IMR-90 (cell line): ENCODE measurements around the gene EMCN. TPM values are rescaled to one million over a fixed set of nuclear protein-coding genes. Genes with fewer than 3 reads are reported as not detected.

ENCODE experiments used
- ATAC-seq: fragments of 200-7000 bp; cut with Tn5 transposase; 2 replicates; pipeline ENCODE4 v1.9.1; 2020; ENCODE audit warnings: low read depth, mild to moderate bottlenecking, moderate library complexity
- BruUV-seq: library from RNA; stranded (reverse); fragments of 400-500 nt; replicated peaks from 2 replicates; lab custom pipeline; 2021; lab: Mats Ljungman, UMichigan
- CTCF ChIA-PET: fragments of 300-600 bp; formaldehyde crosslinking; extraction: SDS; loops from one replicate; lab custom pipeline; 2021; ENCODE audit warnings: antibody characterized with exemption; lab: Yijun Ruan, JAX
- POLR2A ChIA-PET: fragments of 300-600 bp; sonication (Branson Sonifier 250); formaldehyde crosslinking; loops from one replicate; lab custom pipeline; 2022; ENCODE audit warnings: antibody characterized with exemption; ENCODE audit not compliant: unreplicated experiment; lab: Charles Lee
- DNase-seq: peaks from one replicate; pipeline ENCODE4 v3.0.0; 2013
- H2AFZ ChIP-seq: replicated peaks from 2 replicates; pipeline ENCODE3; 2013; ENCODE audit warnings: low read length, mild to moderate bottlenecking; ENCODE audit not compliant: poor library complexity
- H2AK5ac ChIP-seq: 2 replicates; pipeline ENCODE4 v1.6.1; 2013; ENCODE audit warnings: low read depth, low read length, inconsistent platforms
- H2AK9ac ChIP-seq: replicated peaks from 2 replicates; pipeline ENCODE3; 2013; ENCODE audit warnings: mild to moderate bottlenecking, low read depth, low read length, moderate library complexity; ENCODE audit not compliant: poor library complexity
- H2BK120ac ChIP-seq: 2 replicates; pipeline ENCODE4 v1.6.1; 2013; ENCODE audit warnings: low read depth, low read length, inconsistent platforms
- H2BK15ac ChIP-seq: 3 replicates; pipeline ENCODE4 v1.6.1; 2013; ENCODE audit warnings: low read depth, low read length, inconsistent platforms
- H2BK20ac ChIP-seq: 2 replicates; pipeline ENCODE4 v1.6.1; 2013; ENCODE audit warnings: low read depth, mild to moderate bottlenecking, inconsistent platforms, low read length, moderate library complexity
- H2BK5ac ChIP-seq: 2 replicates; pipeline ENCODE4 v1.6.1; 2013; ENCODE audit warnings: mild to moderate bottlenecking, low read depth, low read length, inconsistent platforms; ENCODE audit not compliant: poor library complexity, severe bottlenecking
- H3K14ac ChIP-seq: replicated peaks from 2 replicates; pipeline ENCODE4 v1.6.1; 2013; ENCODE audit warnings: low read depth, low read length, inconsistent platforms
- H3K18ac ChIP-seq: 2 replicates; pipeline ENCODE4 v1.6.1; 2013; ENCODE audit warnings: low read depth, low read length, control low read depth
- H3K23ac ChIP-seq: 2 replicates; pipeline ENCODE4 v1.6.1; 2013; ENCODE audit warnings: low read depth, low read length, inconsistent platforms
- H3K27ac ChIP-seq: 2 replicates; pipeline ENCODE4 v1.5.1; 2013; ENCODE audit warnings: mild to moderate bottlenecking, control low read depth, low read length; ENCODE audit not compliant: insufficient read depth
- H3K27me3 ChIP-seq: 2 replicates; pipeline ENCODE4 v1.6.1; 2013; ENCODE audit warnings: low read length; ENCODE audit not compliant: control insufficient read depth, insufficient read depth
- H3K36me3 ChIP-seq: 2 replicates; pipeline ENCODE4 v1.6.1; 2013; ENCODE audit warnings: low read length, mixed read lengths; ENCODE audit not compliant: control insufficient read depth, insufficient read depth
- H3K4ac ChIP-seq: 2 replicates; pipeline ENCODE4 v1.6.1; 2013; ENCODE audit warnings: low read depth, low read length, inconsistent platforms
- H3K4me1 ChIP-seq: 2 replicates; pipeline ENCODE4 v1.6.1; 2013; ENCODE audit warnings: low read length, mixed read lengths; ENCODE audit not compliant: control insufficient read depth, insufficient read depth
- H3K4me2 ChIP-seq: 2 replicates; pipeline ENCODE4 v1.6.1; 2013; ENCODE audit warnings: low read depth, mild to moderate bottlenecking, control low read depth, low read length, moderate library complexity
- H3K4me3 ChIP-seq: 2 replicates; pipeline ENCODE4 v1.5.1; 2013; ENCODE audit warnings: low read depth, mild to moderate bottlenecking, control low read depth, low read length, moderate library complexity; ENCODE audit not compliant: insufficient read depth
- H3K56ac ChIP-seq: 2 replicates; pipeline ENCODE4 v1.6.1; 2013; ENCODE audit warnings: low read length, inconsistent platforms; ENCODE audit not compliant: insufficient read depth; ENCODE audit errors: extremely low read depth
- H3K79me1 ChIP-seq, 2 experiments: 2 replicates each; pipeline ENCODE4 v1.6.1; 2013; ENCODE audit warnings: low read length in 2 of 2, inconsistent platforms in 1 of 2, low read depth in 1 of 2
- H3K9ac ChIP-seq: 2 replicates; pipeline ENCODE4 v1.6.1; 2013; ENCODE audit warnings: low read depth, low read length, control low read depth
- H3K9me1 ChIP-seq: 2 replicates; pipeline ENCODE4 v1.6.1; 2013; ENCODE audit warnings: low read length, inconsistent platforms; ENCODE audit not compliant: insufficient read depth
- H3K9me3 ChIP-seq: 2 replicates; pipeline ENCODE4 v1.6.1; 2013; ENCODE audit warnings: low read length; ENCODE audit not compliant: control insufficient read depth, insufficient read depth
- H4K20me1 ChIP-seq: 2 replicates; pipeline ENCODE4 v1.6.1; 2013; ENCODE audit warnings: low read length, inconsistent platforms; ENCODE audit not compliant: insufficient read depth
- H4K5ac ChIP-seq: 2 replicates; pipeline ENCODE4 v1.6.1; 2013; ENCODE audit warnings: mild to moderate bottlenecking, low read depth, low read length, control low read depth
- H4K8ac ChIP-seq, 2 experiments: 2 replicates each; pipeline ENCODE4 v1.6.1; 2013; ENCODE audit warnings: low read depth in 2 of 2, low read length in 2 of 2, control low read depth in 1 of 2, inconsistent platforms in 1 of 2
- H4K91ac ChIP-seq: 2 replicates; pipeline ENCODE4 v1.6.1; 2013; ENCODE audit warnings: low read depth, low read length, inconsistent platforms; ENCODE audit not compliant: insufficient read depth
- CEBPB ChIP-seq: IDR thresholded peaks from 2 replicates; pipeline ENCODE4 v1.6.1; 2012; ENCODE audit warnings: low read depth, low read length, improper control_type of control experiment
- CHD1 ChIP-seq: IDR thresholded peaks from 2 replicates; pipeline ENCODE4 v1.6.1; 2012; ENCODE audit warnings: low read depth, low read length, improper control_type of control experiment
- FOS ChIP-seq: fragments of 150-350 bp; IDR thresholded peaks from 2 replicates; pipeline ENCODE4 v1.6.1; 2016; ENCODE audit warnings: low read depth, low read length
- MAFK ChIP-seq: IDR thresholded peaks from 2 replicates; pipeline ENCODE4 v1.6.1; 2012; ENCODE audit warnings: low read depth, low read length, improper control_type of control experiment
- MAZ ChIP-seq: IDR thresholded peaks from 2 replicates; pipeline ENCODE4 v1.6.1; 2012; ENCODE audit warnings: low read depth, mild to moderate bottlenecking, low read length, improper control_type of control experiment, moderate library complexity, borderline replicate concordance
- RFX5 ChIP-seq: IDR thresholded peaks from 2 replicates; pipeline ENCODE4 v1.8.0; 2012; ENCODE audit warnings: low read depth, mild to moderate bottlenecking, low read length, moderate library complexity
- SMC3 ChIP-seq: fragments of 150-350 bp; IDR thresholded peaks from 2 replicates; pipeline ENCODE4 v1.6.1; 2016; ENCODE audit warnings: low read depth, mild to moderate bottlenecking, antibody characterized with exemption, low read length, moderate library complexity
- WGBS, 2 experiments: methylation state at CpG; one replicate each; pipeline versions ENCODE4 v1.1.5 to v1.1.7; 2013; ENCODE audit warnings: missing lambda C conversion rate in 2 of 2; ENCODE audit not compliant: insufficient read length in 1 of 2; ENCODE audit errors: extremely low coverage in 2 of 2; 5-methylcytosine and 5-hydroxymethylcytosine counted together
- dilution Hi-C: fragments of 300-500 bp; cut with HindIII; formaldehyde crosslinking; loops from one replicate; pipeline ENCODE4 v1.14.3; 2018; ENCODE audit warnings: low sequenced_read_pairs; ENCODE audit not compliant: unreplicated experiment
- in situ Hi-C: fragments of 300-500 bp; cut with MboI; formaldehyde crosslinking; loops from 3 replicates; pipeline ENCODE4 v1.14.3; 2019; ENCODE audit warnings: low sequenced_read_pairs, inconsistent platforms, mixed read lengths
- intact Hi-C: fragments of 100-400 bp; cut with micrococcal nuclease; formaldehyde crosslinking; loops from 2 replicates; pipeline ENCODE4 v1.10.0; 2022
- polyA plus RNA-seq, 3 experiments: library from polyadenylated mRNA; depleted of rRNA; stranded (reverse); fragments of >200 nt; gene quantifications; 2 replicates each; pipeline ENCODE4 v1.2.3, GENCODE V29; 2012; ENCODE audit warnings: low replicate concordance in 1 of 3
- total RNA-seq: library from RNA; depleted of rRNA; stranded (reverse); fragments of >200 nt; gene quantifications from 2 replicates; pipeline ENCODE4 v1.2.3, GENCODE V29; 2012
- TF ChIP-seq, protein P1 (sequence below): conservative IDR thresholded peaks from 2 replicates; pipeline ENCODE4 v1.5.1; 2012; ENCODE audit warnings: mild to moderate bottlenecking, low read depth, low read length, improper control_type of control experiment
- TF ChIP-seq, protein P2 (sequence below): fragments of 150-350 bp; IDR thresholded peaks from 2 replicates; pipeline ENCODE4 v1.6.1; 2016; ENCODE audit warnings: low read depth, mild to moderate bottlenecking, low read length, moderate library complexity, borderline replicate concordance
- TF ChIP-seq, protein P3 (sequence below): fragments of 150-350 bp; IDR thresholded peaks from 2 replicates; pipeline ENCODE4 v1.6.1; 2017; ENCODE audit warnings: mild to moderate bottlenecking, antibody characterized with exemption, low read length, low read depth

The EMCN gene
- total and polyA plus RNA-seq, 2 of the 4 experiments (the other 2 are of a cell fraction) = not detected

DNA sequence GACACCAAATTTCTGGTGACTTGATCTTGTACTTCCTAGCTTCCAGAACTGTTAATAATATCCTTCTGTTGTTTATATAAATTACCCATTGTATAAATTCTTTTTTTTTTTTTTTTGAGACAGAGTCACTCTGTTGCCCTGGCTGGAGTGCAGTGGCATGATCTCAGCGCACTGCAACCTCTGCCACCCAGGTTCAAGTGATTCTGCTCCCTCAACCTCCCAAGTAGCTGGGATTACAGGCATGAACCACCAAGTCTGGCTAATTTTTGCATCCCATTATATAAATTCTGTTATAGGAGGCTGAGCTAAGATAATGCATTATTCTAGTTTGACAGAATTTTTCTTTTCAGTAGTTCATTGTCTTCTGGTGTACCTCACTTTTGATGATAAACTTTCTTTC is 170.6 kb downstream of the EMCN start:
- H3K27ac ChIP-seq = no peak overlapping the region

More for the DNA sequence above, 170.6 kb downstream of the EMCN start:
- in situ Hi-C loops = no loop called here
- ChIA-PET CTCF (interaction anchor here (0.6 kb wide), 1 partner anchor 251 kb away, joined by 5 read pairs; no protein-coding TSS in a partner anchor), POLR2A (interaction anchor here (0.6 kb wide), 1 partner anchor 457 kb away, joined by 4 read pairs; no protein-coding TSS in a partner anchor)
- no peak overlapping the region for H3K18ac ChIP-seq
- peak overlapping the region; percentile 34; the same call in 1 of the 2 replicates for H2BK120ac ChIP-seq
- TF ChIP-seq MAZ (no peak), CEBPB (no peak), CHD1 (no peak), RFX5 (no peak), FOS (no peak), MAFK (no peak), SMC3 (no peak)
- TF ChIP-seq, protein P1, sequence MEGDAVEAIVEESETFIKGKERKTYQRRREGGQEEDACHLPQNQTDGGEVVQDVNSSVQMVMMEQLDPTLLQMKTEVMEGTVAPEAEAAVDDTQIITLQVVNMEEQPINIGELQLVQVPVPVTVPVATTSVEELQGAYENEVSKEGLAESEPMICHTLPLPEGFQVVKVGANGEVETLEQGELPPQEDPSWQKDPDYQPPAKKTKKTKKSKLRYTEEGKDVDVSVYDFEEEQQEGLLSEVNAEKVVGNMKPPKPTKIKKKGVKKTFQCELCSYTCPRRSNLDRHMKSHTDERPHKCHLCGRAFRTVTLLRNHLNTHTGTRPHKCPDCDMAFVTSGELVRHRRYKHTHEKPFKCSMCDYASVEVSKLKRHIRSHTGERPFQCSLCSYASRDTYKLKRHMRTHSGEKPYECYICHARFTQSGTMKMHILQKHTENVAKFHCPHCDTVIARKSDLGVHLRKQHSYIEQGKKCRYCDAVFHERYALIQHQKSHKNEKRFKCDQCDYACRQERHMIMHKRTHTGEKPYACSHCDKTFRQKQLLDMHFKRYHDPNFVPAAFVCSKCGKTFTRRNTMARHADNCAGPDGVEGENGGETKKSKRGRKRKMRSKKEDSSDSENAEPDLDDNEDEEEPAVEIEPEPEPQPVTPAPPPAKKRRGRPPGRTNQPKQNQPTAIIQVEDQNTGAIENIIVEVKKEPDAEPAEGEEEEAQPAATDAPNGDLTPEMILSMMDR = no peak
- TF ChIP-seq, protein P2, sequence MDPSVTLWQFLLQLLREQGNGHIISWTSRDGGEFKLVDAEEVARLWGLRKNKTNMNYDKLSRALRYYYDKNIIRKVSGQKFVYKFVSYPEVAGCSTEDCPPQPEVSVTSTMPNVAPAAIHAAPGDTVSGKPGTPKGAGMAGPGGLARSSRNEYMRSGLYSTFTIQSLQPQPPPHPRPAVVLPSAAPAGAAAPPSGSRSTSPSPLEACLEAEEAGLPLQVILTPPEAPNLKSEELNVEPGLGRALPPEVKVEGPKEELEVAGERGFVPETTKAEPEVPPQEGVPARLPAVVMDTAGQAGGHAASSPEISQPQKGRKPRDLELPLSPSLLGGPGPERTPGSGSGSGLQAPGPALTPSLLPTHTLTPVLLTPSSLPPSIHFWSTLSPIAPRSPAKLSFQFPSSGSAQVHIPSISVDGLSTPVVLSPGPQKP = no peak
- TF ChIP-seq, protein P3, sequence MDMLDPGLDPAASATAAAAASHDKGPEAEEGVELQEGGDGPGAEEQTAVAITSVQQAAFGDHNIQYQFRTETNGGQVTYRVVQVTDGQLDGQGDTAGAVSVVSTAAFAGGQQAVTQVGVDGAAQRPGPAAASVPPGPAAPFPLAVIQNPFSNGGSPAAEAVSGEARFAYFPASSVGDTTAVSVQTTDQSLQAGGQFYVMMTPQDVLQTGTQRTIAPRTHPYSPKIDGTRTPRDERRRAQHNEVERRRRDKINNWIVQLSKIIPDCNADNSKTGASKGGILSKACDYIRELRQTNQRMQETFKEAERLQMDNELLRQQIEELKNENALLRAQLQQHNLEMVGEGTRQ = no peak
- no TSS peak for BruUV-seq
- ATAC-seq (no peak), DNase-seq (no peak)
- no peak overlapping the region for H2BK15ac ChIP-seq
- no peak overlapping the region for H4K91ac ChIP-seq
- H3K9ac ChIP-seq = no peak overlapping the region
- 0 out of 4 replicates have a peak overlapping the region, but pooled peaks of 1 of the 2 experiments have one; percentile 40 for H4K8ac ChIP-seq
- intact Hi-C loops = no loop called here
- H3K4me2 ChIP-seq = no peak overlapping the region
- no peaks in the 10 kb centered on the region for H3K36me3 ChIP-seq
- H3K14ac ChIP-seq = no peak overlapping the region
- H3K4me1 ChIP-seq = peaks cover 2% of the 10 kb centered on the region
- H2AK5ac ChIP-seq = no peak overlapping the region
- no peak overlapping the region for H3K4me3 ChIP-seq
- no peak overlapping the region for H2AK9ac ChIP-seq
- peak overlapping the region; percentile 76; the same call in 1 of the 2 replicates for H2BK20ac ChIP-seq
- dilution Hi-C loops = no loop called here
- no peak overlapping the region for H2BK5ac ChIP-seq
- H3K9me1 ChIP-seq = no peaks in the 10 kb centered on the region; the same call in 1 of the 2 replicates
- no peak overlapping the region for H3K23ac ChIP-seq
- no peaks in the 10 kb centered on the region for H3K9me3 ChIP-seq
- no peaks in the 10 kb centered on the region for H3K79me1 ChIP-seq
- H4K5ac ChIP-seq = no peak overlapping the region
- WGBS, 2 experiments = no CpG with 5 or more reads among the region's 1 CpG
- no peak overlapping the region for H2AFZ ChIP-seq
- H3K27me3 ChIP-seq = no peaks in the 10 kb centered on the region
- H3K4ac ChIP-seq = peak overlapping the region; percentile 50; the same call in 1 of the 2 replicates
- no peaks in the 10 kb centered on the region for H4K20me1 ChIP-seq
- no peak overlapping the region for H3K56ac ChIP-seq
